Loucy (cell line): Measurements from ENCODE around the gene SLC11A1.

Experiments
- H2AFZ ChIP-seq: fragments of 200-600 bp; sonication (generic); 2 replicates; pipeline ENCODE4 v1.6.0; 2016; ENCODE audit warnings: antibody characterized with exemption, mild to moderate bottlenecking, low read length, moderate library complexity
- H3F3A ChIP-seq: fragments of 200-600 bp; 2 replicates; pipeline ENCODE4 v1.6.0; 2016; ENCODE audit warnings: antibody characterized with exemption, low read depth, mild to moderate bottlenecking
- H3K27me3 ChIP-seq: fragments of 200-600 bp; sonication (generic); 2 replicates; pipeline ENCODE4 v1.6.1; 2014; ENCODE audit warnings: low read length, mild to moderate bottlenecking; ENCODE audit not compliant: insufficient read depth, poor library complexity, severe bottlenecking
- H3K36me3 ChIP-seq: fragments of 200-600 bp; sonication (generic); 2 replicates; pipeline ENCODE4 v1.6.1; 2016; ENCODE audit warnings: low read length; ENCODE audit not compliant: insufficient read depth
- H3K4me1 ChIP-seq: fragments of 200-600 bp; sonication (generic); 2 replicates; pipeline ENCODE4 v1.5.1; 2014; ENCODE audit warnings: low read length, mild to moderate bottlenecking; ENCODE audit not compliant: insufficient read depth, poor library complexity, severe bottlenecking
- H3K4me2 ChIP-seq: fragments of 200-600 bp; sonication (generic); 2 replicates; pipeline ENCODE4 v1.6.0; 2014; ENCODE audit warnings: antibody characterized with exemption, low read length, low read depth, mild to moderate bottlenecking; ENCODE audit not compliant: poor library complexity, severe bottlenecking
- H3K4me3 ChIP-seq: fragments of 200-600 bp; sonication (generic); 2 replicates; pipeline ENCODE4 v1.5.1; 2014; ENCODE audit warnings: low read length, mild to moderate bottlenecking, mixed read lengths; ENCODE audit not compliant: poor library complexity, severe bottlenecking
- H3K79me2 ChIP-seq: fragments of 200-600 bp; sonication (generic); 2 replicates; pipeline ENCODE4 v1.6.1; 2014; ENCODE audit warnings: low read length; ENCODE audit not compliant: insufficient read depth
- H3K9ac ChIP-seq: fragments of 200-600 bp; sonication (generic); 2 replicates; pipeline ENCODE4 v1.6.0; 2014; ENCODE audit warnings: mild to moderate bottlenecking, low read depth, low read length, moderate library complexity; ENCODE audit not compliant: poor library complexity, severe bottlenecking
- H3K9me2 ChIP-seq: fragments of 200-600 bp; sonication (generic); replicated peaks from 2 replicates; pipeline ENCODE4 v1.6.1; 2016; ENCODE audit warnings: low read depth, low read length, mixed read lengths
- H3K9me3 ChIP-seq: fragments of 200-600 bp; sonication (generic); 2 replicates; pipeline ENCODE4 v1.6.1; 2014; ENCODE audit warnings: mild to moderate bottlenecking, antibody characterized with exemption, low read length, low read depth; ENCODE audit not compliant: insufficient read depth
- H4K20me1 ChIP-seq: fragments of 200-600 bp; sonication (generic); 2 replicates; pipeline ENCODE4 v1.6.0; 2014; ENCODE audit warnings: antibody characterized with exemption, low read length, mild to moderate bottlenecking; ENCODE audit not compliant: insufficient read depth, poor library complexity, severe bottlenecking
- CTCF ChIP-seq: fragments of 200-600 bp; sonication (generic); conservative IDR thresholded peaks from 2 replicates; pipeline ENCODE4 v1.5.1; 2014; ENCODE audit warnings: mild to moderate bottlenecking, antibody characterized with exemption, low read length
- EZH2phosphoT487 ChIP-seq: fragments of 200-600 bp; IDR thresholded peaks from 2 replicates; pipeline ENCODE4 v1.6.1; 2018; ENCODE audit warnings: antibody characterized with exemption, mild to moderate bottlenecking, moderate library complexity, borderline replicate concordance

Gene SLC11A1

GRCh38 chr2:218391202-218391601 is 9.1 kb downstream of the SLC11A1 start:
- H2AFZ ChIP-seq: no peak overlapping the region
- H3K9ac ChIP-seq: no peak overlapping the region
- no peaks in the 10 kb centered on the region for H3K9me3 ChIP-seq
- no peaks in the 10 kb centered on the region for H3K9me2 ChIP-seq
- H3K27me3 ChIP-seq: no peaks in the 10 kb centered on the region
- no peaks in the 10 kb centered on the region for H3K79me2 ChIP-seq
- no peaks in the 10 kb centered on the region for H3F3A ChIP-seq
- H3K4me1 ChIP-seq: peaks cover 23% of the 10 kb centered on the region
- H3K4me2 ChIP-seq: no peak overlapping the region
- H3K4me3 ChIP-seq: no peak overlapping the region
- no peak for TF ChIP-seq CTCF
- TF ChIP-seq EZH2phosphoT487: no peak
- H3K36me3 ChIP-seq: no peaks in the 10 kb centered on the region
- no peaks in the 10 kb centered on the region for H4K20me1 ChIP-seq

GRCh38 chr2:218392459-218392858 is 10.4 kb downstream of the SLC11A1 start:
- no peaks in the 10 kb centered on the region for H3F3A ChIP-seq
- H3K9ac ChIP-seq: no peak overlapping the region
- no peaks in the 10 kb centered on the region for H3K27me3 ChIP-seq
- peaks cover 29% of the 10 kb centered on the region for H3K4me1 ChIP-seq
- no peak overlapping the region for H3K4me3 ChIP-seq
- no peak overlapping the region for H3K4me2 ChIP-seq
- H3K9me2 ChIP-seq: no peaks in the 10 kb centered on the region
- H3K36me3 ChIP-seq: no peaks in the 10 kb centered on the region
- no peak overlapping the region for H2AFZ ChIP-seq
- TF ChIP-seq EZH2phosphoT487: no peak
- TF ChIP-seq CTCF: no peak
- no peaks in the 10 kb centered on the region for H3K9me3 ChIP-seq
- no peaks in the 10 kb centered on the region for H4K20me1 ChIP-seq
- peaks cover 6% of the 10 kb centered on the region for H3K79me2 ChIP-seq

GRCh38 chr2:218392891-218393462 is 10.9 kb downstream of the SLC11A1 start:
- TF ChIP-seq EZH2phosphoT487: no peak
- TF ChIP-seq CTCF: no peak
- Histone ChIP-seq H3K9me3 (no peaks in the 10 kb centered on the region), H3K9ac (no peak overlapping the region), H3K36me3 (no peaks in the 10 kb centered on the region), H3K79me2 (peaks cover 10% of the 10 kb centered on the region), H3K4me2 (no peak overlapping the region), H3K9me2 (no peaks in the 10 kb centered on the region), H4K20me1 (no peaks in the 10 kb centered on the region), H3K27me3 (no peaks in the 10 kb centered on the region), H2AFZ (no peak overlapping the region), H3F3A (no peaks in the 10 kb centered on the region), H3K4me1 (peaks cover 33% of the 10 kb centered on the region), H3K4me3 (no peak overlapping the region)
